Smooth muscle cell (in vitro differentiated cells): ENCODE data around the gene MICAL3. TPM values are rescaled to one million over a fixed set of nuclear protein-coding genes. Genes with fewer than 3 reads are reported as not detected.

ENCODE experiments used
- DNase-seq: peaks from one replicate; lab custom pipeline; 2025; ENCODE audit not compliant: unreplicated experiment; lab: John Stamatoyannopoulos, UW
- H2AFZ ChIP-seq: fragments of 200-600 bp; sonication (generic); 2 replicates; pipeline ENCODE4 v1.6.0; 2016; ENCODE audit warnings: antibody characterized with exemption, low read depth, mild to moderate bottlenecking
- H3F3A ChIP-seq: fragments of 200-600 bp; sonication (generic); 2 replicates; pipeline ENCODE4 v1.6.0; 2017; ENCODE audit warnings: antibody characterized with exemption, low read depth
- H3K27ac ChIP-seq: fragments of 200-600 bp; sonication (generic); 2 replicates; pipeline ENCODE4 v1.5.1; 2016; ENCODE audit warnings: low read depth, mild to moderate bottlenecking
- H3K27me3 ChIP-seq: fragments of 200-600 bp; sonication (generic); 2 replicates; pipeline ENCODE4 v1.6.1; 2016; ENCODE audit warnings: low read depth, mild to moderate bottlenecking
- H3K36me3 ChIP-seq: fragments of 200-600 bp; sonication (generic); 2 replicates; pipeline ENCODE4 v1.5.1; 2016; ENCODE audit warnings: low read depth
- H3K4me1 ChIP-seq: fragments of 200-600 bp; sonication (generic); 2 replicates; pipeline ENCODE4 v1.5.1; 2016; ENCODE audit warnings: low read depth
- H3K4me2 ChIP-seq: fragments of 200-600 bp; sonication (generic); 2 replicates; pipeline ENCODE4 v1.6.0; 2016; ENCODE audit warnings: mild to moderate bottlenecking
- H3K4me3 ChIP-seq: fragments of 200-600 bp; sonication (generic); 2 replicates; pipeline ENCODE4 v1.5.1; 2016; ENCODE audit warnings: mild to moderate bottlenecking
- H3K79me2 ChIP-seq: fragments of 200-600 bp; sonication (generic); 2 replicates; pipeline ENCODE4 v1.6.0; 2016; ENCODE audit warnings: low read depth, mild to moderate bottlenecking
- H3K9ac ChIP-seq: fragments of 200-600 bp; sonication (generic); 2 replicates; pipeline ENCODE4 v1.6.0; 2016; ENCODE audit warnings: low read depth
- H3K9me3 ChIP-seq: fragments of 200-600 bp; sonication (generic); replicated peaks from 2 replicates; pipeline ENCODE4 v1.5.1; 2016; ENCODE audit warnings: low read depth
- H4K20me1 ChIP-seq: fragments of 200-600 bp; sonication (generic); 2 replicates; pipeline ENCODE4 v1.6.0; 2016; ENCODE audit warnings: low read depth
- CTCF ChIP-seq: fragments of 200-600 bp; sonication (generic); IDR thresholded peaks from 2 replicates; pipeline ENCODE4 v1.5.1; 2017; ENCODE audit warnings: borderline replicate concordance, mild to moderate bottlenecking, antibody characterized with exemption; ENCODE audit not compliant: insufficient read depth, poor library complexity, severe bottlenecking
- WGBS: methylation state at CpG from one replicate; pipeline ENCODE4 v1.1.7; 2016; ENCODE audit warnings: low lambda C conversion rate; 5-methylcytosine and 5-hydroxymethylcytosine counted together
- polyA plus RNA-seq: library from polyadenylated mRNA; unstranded; fragments of >200 nt; fragmentation: Nextera tagmentation; extraction: Ambion mirVana; gene quantifications from 2 replicates; pipeline ENCODE4 v1.2.1, GENCODE V29; 2016
- total RNA-seq: library from RNA; depleted of rRNA; stranded (reverse); fragments of >200 nt; gene quantifications from 2 replicates; pipeline ENCODE4 v1.2.3, GENCODE V29; 2014

Gene MICAL3
- total and polyA plus RNA-seq, 2 experiments from 2014 or later: 3.1 to 28.6 TPM

GRCh38 chr22:18063306-18063705 is 38.9 kb upstream of the MICAL3 start:
- H3K27ac ChIP-seq: peak overlapping the region; percentile 31
- H3K9me3 ChIP-seq: no peaks in the 10 kb centered on the region
- H3K79me2 ChIP-seq: no peaks in the 10 kb centered on the region
- H3K9ac ChIP-seq: no peak overlapping the region
- WGBS: 67% methylated on average over 7 of the region's 7 CpGs
- TF ChIP-seq CTCF: no peak
- no peaks in the 10 kb centered on the region for H4K20me1 ChIP-seq
- no peak overlapping the region for H3K4me2 ChIP-seq
- H3K4me1 ChIP-seq: no peaks in the 10 kb centered on the region
- DNase-seq: no peak
- no peaks in the 10 kb centered on the region for H3K36me3 ChIP-seq
- no peaks in the 10 kb centered on the region for H3F3A ChIP-seq
- H3K27me3 ChIP-seq: no peaks in the 10 kb centered on the region
- no peak overlapping the region for H2AFZ ChIP-seq
- H3K4me3 ChIP-seq: no peak overlapping the region

GRCh38 chr22:18062421-18062820 is 38.1 kb upstream of the MICAL3 start:
- Histone ChIP-seq H3K4me3 (no peak overlapping the region), H3K4me1 (no peaks in the 10 kb centered on the region), H3K79me2 (no peaks in the 10 kb centered on the region), H3K9ac (no peak overlapping the region), H3K27me3 (no peaks in the 10 kb centered on the region), H4K20me1 (no peaks in the 10 kb centered on the region), H3F3A (no peaks in the 10 kb centered on the region), H2AFZ (no peak overlapping the region), H3K27ac (no peak overlapping the region), H3K4me2 (no peak overlapping the region), H3K9me3 (no peaks in the 10 kb centered on the region), H3K36me3 (no peaks in the 10 kb centered on the region)
- no peak for DNase-seq
- no peak for TF ChIP-seq CTCF
- WGBS: 80% methylated on average over 3 of the region's 3 CpGs

GRCh38 chr22:18060646-18061620 is 36.6 kb upstream of the MICAL3 start:
- Histone ChIP-seq H3K27ac (peak overlapping the region; percentile 56), H3K9ac (peak overlapping the region; percentile 10), H3K4me3 (no peak overlapping the region), H3K79me2 (no peaks in the 10 kb centered on the region), H4K20me1 (no peaks in the 10 kb centered on the region), H3K27me3 (no peaks in the 10 kb centered on the region), H3K4me1 (peaks cover 4% of the 10 kb centered on the region), H3K9me3 (no peaks in the 10 kb centered on the region), H3K36me3 (no peaks in the 10 kb centered on the region), H3K4me2 (no peak overlapping the region), H3F3A (no peaks in the 10 kb centered on the region), H2AFZ (no peak overlapping the region)
- DNase-seq: no peak
- no peak for TF ChIP-seq CTCF
- 76% methylated on average over 13 of the region's 13 CpGs for WGBS

GRCh38 chr22:18059991-18060390 is 35.6 kb upstream of the MICAL3 start:
- H3K4me2 ChIP-seq: no peak overlapping the region
- H3K9me3 ChIP-seq: no peaks in the 10 kb centered on the region
- no peak overlapping the region for H2AFZ ChIP-seq
- TF ChIP-seq CTCF: no peak
- no peak for DNase-seq
- no peak overlapping the region for H3K27ac ChIP-seq
- H4K20me1 ChIP-seq: no peaks in the 10 kb centered on the region
- H3K79me2 ChIP-seq: no peaks in the 10 kb centered on the region
- H3K36me3 ChIP-seq: no peaks in the 10 kb centered on the region
- no peak overlapping the region for H3K4me3 ChIP-seq
- no peaks in the 10 kb centered on the region for H3F3A ChIP-seq
- no peak overlapping the region for H3K9ac ChIP-seq
- no peaks in the 10 kb centered on the region for H3K27me3 ChIP-seq
- H3K4me1 ChIP-seq: peaks cover 4% of the 10 kb centered on the region
- WGBS: 94% methylated on average over 5 of the region's 5 CpGs
